Tibial artery (tissue), 4 donors: ENCODE data around the gene GLCCI1.
"Not testable (repeated sequence)": the region's sequence is repeated elsewhere in the genome, so short reads cannot be mapped to it uniquely, and the experiment has no call there.

Source experiments
- DNase-seq, 2 donors: peaks; one replicate each; pipeline ENCODE4 v3.0.0-alpha.2; 2019
- H3K27ac ChIP-seq, 2 donors: fragments of 200-600 bp; sonication (generic) in 1 of 2; 1 replicate in 1 of 2; 2 replicates in 1 of 2; pipeline ENCODE4 v1.5.1; 2018 to 2019; ENCODE audit warnings: mild to moderate bottlenecking in 1 of 2
- H3K27me3 ChIP-seq, 2 donors: fragments of 200-600 bp; sonication (generic) in 1 of 2; one replicate each; pipeline versions ENCODE4 v1.5.1 to v1.6.0; 2016 to 2019
- H3K36me3 ChIP-seq, 3 donors: fragments of 200-600 bp; sonication (generic) in 2 of 3; one replicate each; pipeline ENCODE4 v1.5.1; 2016 to 2019; ENCODE audit warnings: mild to moderate bottlenecking in 2 of 3
- H3K4me1 ChIP-seq, 4 donors: fragments of 200-600 bp; sonication (generic) in 2 of 4; 1 replicate in 3 of 4; 2 replicates in 1 of 4; pipeline ENCODE4 v1.5.1; 2016 to 2019
- H3K4me3 ChIP-seq, 2 donors: fragments of 200-600 bp; sonication (generic) in 1 of 2; 1 replicate in 1 of 2; 2 replicates in 1 of 2; pipeline ENCODE4 v1.5.1; 2018 to 2019; ENCODE audit warnings: mild to moderate bottlenecking in 2 of 2
- H3K9me3 ChIP-seq, 3 donors: fragments of 200-600 bp; sonication (generic) in 1 of 3; one replicate each; pipeline ENCODE4 v1.5.1; 2016 to 2019
- CTCF ChIP-seq, 2 experiments: fragments of 200-600 bp in 1 of 2; fragments of 450-650 bp in 1 of 2; IDR thresholded peaks; one replicate each; pipeline ENCODE4 v1.5.1; 2017 to 2019; ENCODE audit warnings: antibody characterized with exemption in 2 of 2, mild to moderate bottlenecking in 1 of 2, moderate library complexity in 1 of 2
- intact Hi-C: fragments of 100-400 bp; cut with DNase I; formaldehyde crosslinking; loops from one replicate; pipeline ENCODE4 v1.15.0; 2023; ENCODE audit warnings: low total_unique reads

The GLCCI1 gene

GRCh38 chr7:8085420-8085819, 116.8 kb downstream of the GLCCI1 start:
- no peaks in the 10 kb centered on the region for H3K9me3 ChIP-seq
- intact Hi-C loops = no loop called here

GRCh38 chr7:8086239-8086638, 117.6 kb downstream of the GLCCI1 start:
- no peak for DNase-seq
- peaks cover 0 to 16% (median 13%) of the 10 kb centered on the region in 3 donors for H3K36me3 ChIP-seq
- H3K9me3 ChIP-seq = no peaks in the 10 kb centered on the region
- no peak for TF ChIP-seq CTCF (IDR thresholded peaks at IDR 0.05)
- H3K4me1 ChIP-seq = no peaks in the 10 kb centered on the region
- intact Hi-C loops = no loop called here
- no peaks in the 10 kb centered on the region for H3K27me3 ChIP-seq
- no peak overlapping the region for H3K27ac ChIP-seq
- no peak overlapping the region for H3K4me3 ChIP-seq

More at GRCh38 chr7:8085420-8085819, 116.8 kb downstream of the GLCCI1 start:
- no peak overlapping the region for H3K4me3 ChIP-seq
- no peaks in the 10 kb centered on the region for H3K27me3 ChIP-seq
- no peak for TF ChIP-seq CTCF (IDR thresholded peaks at IDR 0.05)
- no peak for DNase-seq
- no peaks in the 10 kb centered on the region for H3K4me1 ChIP-seq
- H3K36me3 ChIP-seq = peaks cover 0 to 16% (median 13%) of the 10 kb centered on the region in 3 donors
- H3K27ac ChIP-seq = no peak overlapping the region

- H3K36me3 ChIP-seq = peaks cover 0 to 16% (median 13%) of the 10 kb centered on the region in 3 donors
- no peaks in the 10 kb centered on the region for H3K27me3 ChIP-seq
- TF ChIP-seq CTCF (IDR thresholded peaks at IDR 0.05) = no peak
- no peak for DNase-seq
- H3K9me3 ChIP-seq = no peaks in the 10 kb centered on the region
- H3K27ac ChIP-seq = no peak overlapping the region
- H3K4me3 ChIP-seq = no peak overlapping the region
- intact Hi-C loops = no loop called here
- H3K4me1 ChIP-seq = no peaks in the 10 kb centered on the region
Observed at GRCh38 chr7:8089036-8089780, 120.6 kb downstream of the GLCCI1 start.

GRCh38 chr7:8092140-8092539, 123.5 kb downstream of the GLCCI1 start:
- intact Hi-C loops = no loop called here
- Histone ChIP-seq H3K27me3 (no peaks in the 10 kb centered on the region), H3K4me1 (no peaks in the 10 kb centered on the region), H3K36me3 (peaks cover 0 to 5% (median 3%) of the 10 kb centered on the region in 3 donors), H3K27ac (no peak overlapping the region), H3K4me3 (no peak overlapping the region), H3K9me3 (no peaks in the 10 kb centered on the region)
- no peak for TF ChIP-seq CTCF (IDR thresholded peaks at IDR 0.05)
- DNase-seq = no peak

GRCh38 chr7:8094164-8095140, 125.9 kb downstream of the GLCCI1 start:
- H3K27ac ChIP-seq = no peak overlapping the region

GRCh38 chr7:8101292-8101691, 132.7 kb downstream of the GLCCI1 start:
- H3K27me3 ChIP-seq, DNase-seq, H3K4me1 ChIP-seq, H3K9me3 ChIP-seq, intact Hi-C loops, H3K36me3 ChIP-seq, H3K4me3 ChIP-seq, H3K27ac ChIP-seq: not testable (repeated sequence)

More at GRCh38 chr7:8094164-8095140, 125.9 kb downstream of the GLCCI1 start:
- H3K27me3 ChIP-seq = no peaks in the 10 kb centered on the region
- intact Hi-C loops = no loop called here
- no peak for DNase-seq
- H3K4me3 ChIP-seq = no peak overlapping the region
- no peaks in the 10 kb centered on the region for H3K4me1 ChIP-seq
- H3K9me3 ChIP-seq = peaks cover 0 to 6% (median 0%) of the 10 kb centered on the region in 3 donors
- H3K36me3 ChIP-seq = peaks cover 0 to 5% (median 0%) of the 10 kb centered on the region in 3 donors
- TF ChIP-seq CTCF (IDR thresholded peaks at IDR 0.05) = no peak
